NCI-H2029 (cell line): ENCODE measurements around the gene FAM3A.

Experiments
- DNase-seq: peaks from one replicate; lab custom pipeline; 2025; lab: John Stamatoyannopoulos, UW

The FAM3A gene

DNA sequence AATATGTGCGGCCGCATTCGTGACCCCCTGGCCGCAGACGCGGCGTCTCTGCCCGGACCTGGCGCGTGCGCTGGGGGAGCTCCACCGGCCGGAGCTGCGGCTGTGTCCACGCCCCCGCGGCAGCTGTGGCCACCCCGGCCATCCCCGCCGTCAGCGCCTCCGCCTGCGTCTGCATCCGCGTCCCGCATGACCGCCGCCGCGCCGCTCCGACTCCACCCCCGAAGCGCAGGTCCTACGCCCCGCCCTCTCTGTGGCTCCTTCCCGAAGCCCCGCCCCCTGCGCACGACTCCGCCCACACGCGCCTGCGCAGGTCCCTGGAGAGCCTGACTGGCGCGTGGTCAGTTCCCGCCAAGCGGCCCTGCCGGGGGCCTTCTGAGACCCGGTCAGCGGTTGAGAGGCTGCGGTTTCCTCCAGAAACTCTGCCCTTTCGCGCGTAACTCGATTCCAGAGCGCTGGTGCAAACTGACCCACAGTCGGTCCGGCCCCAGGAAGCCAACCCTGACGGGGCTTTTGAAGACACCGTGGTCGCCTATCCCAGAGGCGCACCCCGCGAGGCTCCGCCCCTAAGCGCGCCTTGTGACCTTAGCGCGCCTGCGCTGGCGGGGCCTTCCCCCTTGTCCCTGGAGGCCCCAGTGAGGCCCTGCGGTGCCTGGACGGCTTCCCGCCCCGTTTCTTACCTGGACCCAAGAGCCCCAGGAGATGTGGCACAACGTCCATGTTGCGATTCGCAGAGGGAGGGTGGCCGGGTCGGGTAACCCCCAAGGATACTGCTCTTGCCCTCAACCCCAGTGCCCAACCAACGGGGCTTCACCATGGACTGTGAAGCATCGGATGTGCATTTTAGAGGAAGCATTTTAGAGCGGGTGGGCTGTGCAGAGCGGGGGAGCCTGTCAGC is 37.1 kb downstream of the FAM3A start, which contains the start of gene LAGE3:
LAGE3 (minus strand) TSS at position 554 of the 895 bp plus-strand sequence; CDS start at position 188, 366 bp downstream.
- peak; percentile 78 for DNase-seq

DNA sequence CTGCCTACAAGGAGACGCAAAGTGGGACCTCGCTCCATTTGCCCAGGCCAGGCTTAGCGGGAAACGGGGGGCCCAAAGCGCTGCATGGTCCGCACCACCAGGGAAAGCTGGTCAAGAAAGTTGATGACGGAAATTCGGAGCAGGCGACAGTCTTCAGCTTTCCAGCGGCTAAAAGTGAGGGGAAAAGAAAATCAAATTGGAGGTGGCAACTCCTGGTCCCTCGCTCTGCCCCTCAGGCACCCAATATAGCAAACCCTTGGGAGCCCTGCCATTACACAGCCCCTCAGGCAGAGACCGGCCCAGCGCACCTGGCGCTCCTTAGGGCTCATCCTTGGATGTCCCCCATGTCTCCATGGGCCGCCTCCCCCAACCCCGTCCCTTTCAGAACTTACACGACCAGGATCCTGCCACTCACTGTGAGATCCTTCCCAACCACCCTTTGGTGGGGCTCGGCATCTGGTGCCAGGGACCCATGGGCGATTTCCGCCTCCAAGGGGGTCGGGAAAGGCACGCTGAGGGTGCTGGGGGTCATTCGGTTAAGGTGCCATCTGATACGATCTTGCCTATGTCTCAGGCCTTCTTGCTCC is 38.0 kb downstream of the FAM3A start:
- DNase-seq = no peak

DNA sequence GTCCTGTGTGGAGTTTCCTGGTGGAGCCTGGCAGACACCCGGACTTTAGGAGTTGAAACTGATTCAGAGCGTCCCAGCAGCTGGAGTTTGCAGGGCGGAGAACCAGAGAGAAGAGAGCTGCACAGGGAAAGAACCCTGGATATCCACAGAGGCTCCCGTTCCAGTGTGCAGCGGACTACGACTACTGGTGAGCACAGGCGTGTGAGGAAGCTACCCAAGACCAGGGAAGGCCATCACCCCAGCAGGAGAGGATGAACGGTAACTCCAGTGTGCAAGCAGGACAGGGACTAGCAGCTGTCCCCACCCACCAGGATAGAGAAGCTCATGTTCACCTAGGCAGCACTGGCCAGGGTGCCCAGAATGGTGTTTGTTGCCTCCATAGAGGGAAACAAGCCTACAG is 39.2 kb downstream of the FAM3A start:
- no peak for DNase-seq

DNA sequence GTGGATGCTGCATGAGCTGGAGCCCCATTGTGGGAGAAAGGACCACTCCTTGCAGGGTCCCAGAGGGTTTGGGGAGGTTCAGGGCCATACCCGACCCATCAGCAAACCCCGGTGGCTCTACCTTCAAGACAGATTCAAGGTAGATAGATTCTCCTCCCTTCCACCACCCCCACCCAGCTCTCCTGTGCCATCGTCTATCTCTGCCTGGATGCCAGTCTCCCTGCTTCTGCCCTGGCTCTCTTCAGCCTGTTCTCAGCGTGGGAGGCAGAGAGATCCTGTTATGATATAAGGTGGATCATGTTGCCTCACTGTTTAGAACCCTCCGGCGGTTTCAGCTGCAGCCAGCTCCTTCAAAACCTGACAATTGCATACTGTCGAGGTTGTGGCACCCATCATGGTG is 42.3 kb downstream of the FAM3A start:
- DNase-seq = no peak

DNA sequence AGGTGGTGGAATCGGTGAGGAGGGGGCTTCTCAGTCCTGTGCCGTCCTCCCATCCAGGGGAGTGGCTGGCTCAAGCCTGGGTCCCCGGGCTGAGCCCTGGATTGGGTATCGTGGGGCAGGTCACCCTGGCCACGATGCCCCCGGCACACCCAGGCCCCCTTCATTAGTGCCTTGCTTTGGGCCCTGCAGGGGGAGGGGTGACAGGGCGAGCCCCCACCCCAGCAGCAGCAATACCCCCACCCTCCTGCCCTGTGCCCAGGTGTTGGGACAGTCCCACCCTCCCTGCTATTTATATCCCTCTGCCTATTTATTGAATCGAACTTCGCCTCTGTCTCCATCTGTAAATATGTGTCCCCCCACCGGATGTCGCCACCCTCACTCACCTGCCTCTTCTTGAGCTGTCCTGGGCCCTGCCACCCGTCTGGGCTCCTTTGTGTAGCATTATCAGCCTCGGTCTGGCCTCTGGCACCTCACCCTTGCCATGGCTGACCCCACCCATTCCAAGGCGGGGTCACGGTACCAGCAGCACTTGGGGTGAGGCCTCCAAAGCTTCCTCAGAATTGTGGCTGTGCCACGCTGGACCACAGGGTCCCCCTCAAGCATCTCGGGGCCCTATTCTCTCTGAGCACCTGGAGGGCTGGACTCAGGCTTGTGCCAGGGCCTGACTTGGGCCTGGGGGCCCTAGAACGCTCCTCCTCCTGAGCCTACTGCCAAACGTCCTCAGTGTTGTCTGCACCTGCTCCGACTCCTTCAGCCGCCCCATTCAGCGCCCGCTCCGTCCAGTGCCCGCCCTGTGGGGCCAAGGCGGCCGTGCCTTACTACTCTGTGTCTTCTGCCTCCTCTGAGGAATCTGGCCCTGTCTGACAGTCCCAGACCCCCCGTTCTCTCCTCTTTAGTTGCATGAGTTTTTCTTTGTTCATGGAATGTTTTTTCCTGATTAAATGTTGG is 43.1 kb downstream of the FAM3A start:
- DNase-seq = no peak

DNA sequence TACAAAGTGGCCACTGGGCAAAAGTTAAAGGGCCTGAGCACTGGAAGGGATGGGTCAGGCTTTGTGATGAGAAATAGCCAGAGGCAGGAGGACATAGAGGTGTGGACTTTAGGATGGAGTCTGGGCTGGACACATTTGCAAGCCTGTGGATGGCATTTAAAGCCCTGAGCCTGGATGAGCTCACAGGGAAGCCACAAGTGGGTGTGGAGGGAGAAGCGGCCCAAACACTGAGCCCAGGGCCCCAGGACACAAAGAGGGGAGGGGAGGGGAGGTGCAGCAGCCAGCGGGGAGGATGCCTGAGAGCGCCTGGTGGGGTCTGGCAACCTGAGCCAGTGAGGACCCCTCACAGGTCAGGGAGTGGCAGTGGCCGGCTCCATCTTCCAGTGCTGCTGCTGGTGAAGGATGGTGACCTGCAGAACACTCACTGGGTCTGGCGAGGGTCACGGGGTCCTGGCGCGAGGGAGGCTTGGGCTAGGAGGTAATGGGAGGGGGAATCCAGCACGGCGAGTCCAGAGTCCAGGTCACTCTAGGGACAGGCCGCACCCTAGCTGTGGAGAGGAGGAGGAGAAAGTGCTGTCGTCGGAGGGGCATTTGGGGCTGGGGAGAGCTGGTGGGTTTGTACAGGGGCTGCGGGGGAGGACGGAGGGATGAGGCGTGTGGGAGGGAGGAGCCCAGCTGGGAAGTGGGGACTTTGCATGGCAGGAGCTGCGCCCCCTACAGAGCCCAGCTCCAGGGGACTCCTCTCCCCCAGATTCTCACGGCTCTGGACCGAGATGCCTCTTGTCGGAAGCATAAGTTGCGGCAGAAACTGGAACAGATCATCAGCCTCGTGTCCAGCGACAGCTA is 44.0 kb downstream of the FAM3A start:
- no peak for DNase-seq

DNA sequence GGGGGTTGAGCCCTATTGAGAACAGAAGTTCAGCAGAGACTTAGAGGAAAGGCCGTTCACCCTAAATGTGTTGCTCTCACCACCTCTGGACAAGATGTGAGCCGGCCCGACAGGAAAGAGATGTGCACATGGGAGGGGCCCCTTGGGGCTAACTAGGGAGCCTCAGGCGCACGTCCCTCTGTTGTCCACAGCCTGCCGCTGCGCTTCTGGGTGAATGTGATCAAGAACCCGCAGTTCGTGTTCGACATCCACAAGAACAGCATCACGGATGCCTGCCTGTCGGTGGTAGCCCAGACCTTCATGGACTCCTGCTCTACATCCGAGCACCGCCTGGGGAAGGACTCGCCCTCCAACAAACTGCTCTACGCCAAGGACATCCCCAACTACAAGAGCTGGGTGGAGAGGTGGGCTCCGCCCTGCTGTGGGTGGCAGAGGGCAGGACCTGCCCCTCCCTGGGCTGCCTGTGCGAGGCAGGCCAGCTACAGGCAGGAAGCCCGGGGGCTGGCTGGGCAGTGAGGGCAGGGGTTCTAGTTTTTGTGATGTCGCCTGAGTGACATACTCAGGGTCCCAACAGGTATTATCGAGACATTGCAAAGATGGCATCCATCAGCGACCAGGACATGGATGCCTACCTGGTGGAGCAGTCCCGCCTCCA is 45.0 kb downstream of the FAM3A start:
- no peak for DNase-seq

DNA sequence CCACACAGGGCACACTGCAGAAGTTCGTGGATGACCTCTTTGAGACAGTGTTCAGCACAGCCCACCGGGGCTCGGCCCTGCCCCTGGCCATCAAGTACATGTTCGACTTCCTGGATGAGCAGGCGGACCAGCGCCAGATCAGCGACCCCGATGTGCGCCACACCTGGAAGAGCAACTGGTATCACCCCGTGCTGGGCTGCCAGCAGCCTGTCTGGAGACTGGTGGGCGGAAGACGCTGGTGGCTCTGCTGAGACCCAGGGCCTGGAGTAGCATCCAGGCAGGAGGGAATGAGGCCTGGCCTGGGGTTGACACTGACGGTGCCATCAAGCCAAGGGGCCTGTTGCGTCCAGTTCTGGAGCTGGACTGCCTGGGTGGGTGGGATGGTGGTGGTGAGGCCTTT is 45.6 kb downstream of the FAM3A start:
- DNase-seq = no peak

DNA sequence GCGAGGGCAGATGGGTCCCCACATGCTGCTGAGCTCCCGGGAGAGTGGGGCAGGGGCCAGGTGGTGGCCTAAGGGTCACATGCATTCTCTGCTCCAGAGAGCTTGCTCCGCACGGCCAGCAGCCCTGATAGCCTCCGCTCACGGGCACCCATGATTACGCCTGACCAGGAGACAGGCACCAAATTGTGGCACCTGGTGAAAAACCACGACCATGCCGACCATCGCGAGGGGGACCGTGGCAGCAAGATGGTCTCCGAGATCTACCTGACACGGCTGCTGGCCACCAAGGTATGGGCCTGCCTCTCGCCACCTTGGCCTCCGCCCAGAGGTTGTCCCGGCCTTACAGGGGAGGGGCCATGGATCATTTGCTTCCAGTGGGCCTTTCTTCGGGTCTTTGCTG is 46.2 kb downstream of the FAM3A start:
- DNase-seq = no peak

DNA sequence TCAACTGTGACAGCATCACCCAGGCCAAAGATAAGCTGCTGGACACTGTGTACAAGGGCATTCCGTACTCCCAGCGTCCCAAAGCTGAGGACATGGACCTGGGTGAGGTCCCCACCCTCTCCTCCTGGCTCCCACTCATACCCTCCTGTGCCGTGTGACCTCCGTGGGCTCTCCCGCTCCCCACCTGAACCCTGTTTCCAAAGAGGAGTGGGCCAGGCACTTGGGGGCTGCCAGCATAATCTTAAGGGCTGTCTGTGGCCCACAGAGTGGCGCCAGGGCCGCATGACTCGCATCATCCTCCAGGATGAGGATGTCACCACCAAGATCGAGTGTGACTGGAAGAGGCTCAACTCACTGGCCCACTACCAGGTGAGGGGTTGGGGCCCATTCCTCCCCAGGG is 46.9 kb downstream of the FAM3A start:
- DNase-seq = no peak

DNA sequence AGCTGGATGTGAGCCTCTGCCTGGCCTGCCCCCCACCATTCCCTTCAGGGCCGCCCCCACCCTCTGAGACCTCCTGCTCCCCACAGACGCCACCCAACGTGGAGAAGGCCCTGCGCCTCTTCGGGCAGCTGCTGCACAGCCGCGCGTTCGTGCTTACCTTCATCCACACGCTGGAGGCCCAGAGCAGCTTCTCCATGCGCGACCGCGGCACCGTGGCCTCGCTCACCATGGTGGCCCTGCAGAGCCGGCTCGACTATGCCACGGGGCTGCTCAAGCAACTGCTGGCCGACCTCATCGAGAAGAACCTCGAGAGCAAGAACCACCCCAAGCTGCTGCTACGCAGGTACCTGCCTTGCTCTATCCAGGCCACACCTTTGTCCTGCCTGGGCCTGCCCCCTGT is 47.8 kb downstream of the FAM3A start:
- DNase-seq = no peak

DNA sequence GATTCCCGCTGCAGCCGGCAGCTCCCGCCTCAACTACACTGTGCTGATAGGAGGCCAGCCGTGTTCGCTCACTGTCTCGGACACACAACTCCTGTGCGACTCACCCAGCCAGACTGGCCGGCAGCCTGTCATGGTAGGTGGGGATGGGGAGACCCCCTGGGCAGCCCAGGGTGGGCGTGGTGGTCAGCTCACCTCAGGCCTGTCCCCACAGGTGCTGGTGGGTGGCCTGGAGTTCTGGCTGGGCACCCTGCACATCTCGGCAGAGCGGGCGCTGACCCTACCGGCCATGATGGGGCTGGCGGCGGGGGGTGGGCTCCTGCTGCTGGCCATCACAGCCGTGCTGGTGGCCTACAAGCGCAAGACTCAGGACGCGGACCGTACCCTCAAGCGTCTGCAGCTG is 48.5 kb downstream of the FAM3A start:
- DNase-seq = no peak

DNA sequence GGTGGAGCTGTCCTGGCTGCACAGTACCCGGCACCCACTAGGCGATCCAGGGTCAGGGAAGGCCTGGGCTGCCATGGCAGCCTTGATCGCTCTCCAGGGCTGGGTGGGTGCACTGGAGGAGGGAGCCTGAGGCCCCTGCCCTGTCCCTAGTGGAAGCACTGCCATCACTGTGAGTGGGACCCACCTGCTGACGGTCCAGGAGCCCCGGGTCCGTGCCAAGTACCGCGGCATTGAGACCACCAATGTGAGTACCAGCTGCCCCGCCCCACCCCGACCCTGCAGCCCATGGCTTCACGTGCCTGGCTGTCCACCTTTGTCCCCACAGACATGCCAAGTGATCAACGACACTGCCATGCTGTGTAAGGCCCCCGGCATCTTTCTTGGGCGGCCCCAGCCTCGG is 49.1 kb downstream of the FAM3A start:
- no peak for DNase-seq

DNA sequence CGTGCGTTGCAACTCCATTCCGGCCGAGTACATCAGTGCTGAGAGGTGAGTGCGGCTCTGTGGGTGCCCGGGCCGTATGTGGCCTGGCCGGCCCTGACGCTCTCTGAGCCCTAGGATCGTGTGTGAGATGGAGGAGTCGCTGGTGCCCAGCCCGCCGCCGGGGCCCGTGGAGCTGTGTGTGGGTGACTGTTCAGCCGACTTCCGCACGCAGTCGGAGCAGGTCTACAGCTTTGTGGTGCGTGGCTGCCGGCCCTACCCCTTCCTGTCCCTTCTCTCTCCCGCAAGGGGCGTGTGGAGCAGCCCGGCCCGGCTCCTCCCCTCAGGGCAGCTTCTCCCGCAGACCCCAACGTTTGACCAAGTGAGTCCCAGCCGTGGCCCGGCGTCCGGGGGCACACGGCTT is 50.0 kb downstream of the FAM3A start:
- no peak for DNase-seq

DNA sequence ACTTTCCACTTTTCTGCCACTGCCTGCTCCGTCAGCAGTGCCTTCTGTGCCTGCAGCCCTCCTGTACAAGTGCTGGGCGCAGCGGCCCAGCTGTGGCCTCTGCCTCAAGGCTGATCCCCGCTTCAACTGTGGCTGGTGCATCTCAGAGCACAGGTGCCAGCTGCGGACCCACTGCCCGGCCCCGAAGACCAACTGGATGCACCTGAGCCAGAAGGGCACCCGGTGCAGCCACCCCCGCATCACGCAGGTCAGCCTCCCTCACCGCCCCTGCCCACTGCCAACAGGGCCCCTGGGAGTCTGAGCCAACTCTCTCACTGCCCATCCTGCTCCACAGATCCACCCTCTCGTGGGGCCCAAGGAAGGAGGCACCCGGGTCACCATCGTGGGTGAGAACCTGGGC is 50.4 kb downstream of the FAM3A start:
- no peak for DNase-seq

DNA sequence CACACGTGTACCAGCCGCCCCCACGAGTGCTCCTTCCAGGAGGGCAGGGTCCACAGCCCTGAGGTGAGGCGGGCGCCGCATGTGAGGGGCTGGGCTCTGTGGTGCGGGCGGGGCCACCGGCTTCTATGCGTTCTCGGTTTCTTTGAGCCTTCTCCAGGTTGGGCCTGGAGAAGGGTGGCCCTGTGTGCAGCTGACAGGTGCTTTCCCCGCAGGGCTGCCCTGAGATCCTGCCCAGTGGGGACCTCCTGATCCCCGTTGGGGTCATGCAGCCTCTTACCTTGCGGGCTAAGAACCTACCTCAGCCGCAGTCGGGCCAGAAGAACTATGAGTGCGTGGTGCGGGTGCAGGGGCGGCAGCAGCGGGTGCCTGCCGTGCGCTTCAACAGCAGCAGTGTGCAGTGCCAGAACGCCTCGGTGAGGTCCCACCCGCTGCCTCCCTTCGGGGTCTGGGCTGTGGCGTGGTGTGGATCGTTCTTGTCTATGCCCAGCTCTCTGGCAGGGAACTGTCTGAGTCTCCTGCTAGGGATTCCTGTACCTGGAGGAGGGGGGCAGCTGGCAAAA is 51.1 kb downstream of the FAM3A start:
- DNase-seq = no peak

DNA sequence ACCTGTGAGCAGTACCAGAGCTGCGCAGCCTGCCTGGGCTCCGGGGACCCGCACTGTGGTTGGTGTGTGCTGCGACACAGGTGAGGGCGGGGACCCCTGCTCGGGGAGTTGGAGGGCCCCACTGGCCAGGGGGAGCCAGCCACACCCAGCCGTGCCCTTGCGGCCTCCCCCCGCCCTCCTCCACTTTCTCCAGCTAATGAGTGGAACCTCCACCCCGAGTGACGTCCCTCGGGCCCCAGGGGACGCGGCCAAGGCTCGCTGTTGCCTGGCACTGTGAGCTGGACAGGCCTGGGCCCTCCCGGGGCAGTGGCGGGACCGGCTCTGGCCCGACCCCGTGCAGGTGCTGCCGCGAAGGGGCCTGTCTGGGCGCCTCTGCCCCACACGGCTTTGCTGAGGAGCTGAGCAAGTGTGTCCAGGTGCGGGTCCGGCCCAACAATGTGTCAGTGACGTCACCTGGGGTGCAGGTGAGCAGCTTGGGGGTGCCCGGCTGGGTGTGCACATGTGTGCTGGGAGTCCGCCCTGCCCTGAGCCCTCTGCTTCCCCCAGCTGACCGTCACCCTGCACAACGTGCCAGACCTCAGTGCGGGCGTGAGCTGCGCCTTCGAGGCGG is 52.3 kb downstream of the FAM3A start:
- DNase-seq = no peak

DNA sequence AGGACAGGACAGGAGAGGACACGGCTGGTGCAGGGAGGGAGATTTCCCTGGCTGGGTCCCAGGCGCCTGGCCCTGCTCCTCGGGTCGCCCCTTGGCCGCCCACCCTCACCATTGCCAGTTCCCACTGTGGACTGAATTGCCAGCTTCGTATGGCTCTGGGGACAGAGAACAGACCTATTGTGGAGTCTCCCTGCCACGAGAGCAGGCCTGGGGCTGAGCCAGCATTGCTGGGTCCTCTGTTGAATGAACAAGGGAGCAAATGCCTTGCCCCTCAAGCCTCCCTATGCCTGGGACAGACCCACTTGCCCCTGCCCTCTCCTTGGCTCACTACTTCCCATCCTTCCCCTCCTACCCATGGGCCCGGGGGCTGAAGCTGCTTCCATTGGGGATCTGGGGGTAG is 53.6 kb downstream of the FAM3A start:
- no peak for DNase-seq

DNA sequence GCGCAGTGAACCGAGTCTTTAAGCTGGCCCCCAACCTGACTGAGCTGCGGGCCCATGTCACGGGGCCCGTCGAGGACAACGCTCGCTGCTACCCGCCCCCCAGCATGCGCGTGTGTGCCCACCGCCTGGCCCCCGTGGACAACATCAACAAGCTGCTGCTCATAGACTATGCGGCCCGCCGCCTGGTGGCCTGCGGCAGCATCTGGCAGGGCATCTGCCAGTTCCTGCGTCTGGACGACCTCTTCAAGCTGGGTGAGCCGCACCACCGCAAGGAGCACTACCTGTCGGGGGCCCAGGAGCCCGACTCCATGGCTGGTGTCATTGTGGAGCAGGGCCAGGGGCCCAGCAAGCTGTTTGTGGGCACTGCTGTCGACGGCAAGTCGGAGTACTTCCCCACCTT is 55.7 kb downstream of the FAM3A start:
- DNase-seq = no peak

DNA sequence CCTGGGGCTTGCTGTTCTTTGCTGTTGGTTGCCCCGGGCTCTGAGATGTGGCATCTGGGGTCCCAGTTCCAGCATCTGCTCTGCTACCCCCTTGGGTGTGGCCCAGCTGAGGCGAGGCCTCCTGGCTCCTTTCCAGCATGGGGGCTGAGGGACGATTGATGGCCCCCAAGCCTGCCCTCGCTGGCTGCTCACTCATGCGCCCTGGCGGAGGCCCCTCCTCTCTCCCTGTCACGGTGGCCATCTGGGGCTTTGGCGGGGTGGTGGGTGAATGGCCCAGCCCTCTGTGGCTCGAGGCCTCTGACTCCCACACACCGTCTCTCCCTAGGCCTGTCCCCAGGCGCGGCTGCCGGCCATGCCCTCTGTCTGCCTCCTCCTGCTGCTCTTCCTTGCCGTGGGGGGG is 56.2 kb downstream of the FAM3A start:
- DNase-seq = no peak
